ENCODE results near the gene IL1RAPL2.
"Not testable (repeated sequence)": the region's sequence is repeated elsewhere in the genome, so short reads cannot be mapped to it uniquely, and the experiment has no call there.

The IL1RAPL2 gene

DNA sequence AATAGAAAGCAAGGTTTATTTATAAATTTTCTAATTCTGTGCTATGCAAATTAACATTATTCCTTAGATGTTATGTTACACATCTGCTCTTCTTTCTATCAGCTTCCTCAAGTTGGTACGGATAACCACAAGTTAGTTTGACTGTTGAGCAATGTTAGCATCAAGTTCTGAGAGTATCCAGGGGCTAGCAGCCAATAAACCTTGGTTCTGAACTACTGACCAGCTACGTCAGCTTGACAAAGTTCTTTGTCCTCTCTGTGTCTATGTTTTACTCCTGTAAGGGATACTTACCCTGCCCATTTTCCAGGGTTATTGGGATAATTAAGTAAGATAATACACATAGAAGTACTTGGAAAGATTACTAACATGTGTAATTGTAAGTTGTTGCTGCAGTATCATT, 662.6 kb downstream of the IL1RAPL2 start:
- no peak for DNase-seq

DNA sequence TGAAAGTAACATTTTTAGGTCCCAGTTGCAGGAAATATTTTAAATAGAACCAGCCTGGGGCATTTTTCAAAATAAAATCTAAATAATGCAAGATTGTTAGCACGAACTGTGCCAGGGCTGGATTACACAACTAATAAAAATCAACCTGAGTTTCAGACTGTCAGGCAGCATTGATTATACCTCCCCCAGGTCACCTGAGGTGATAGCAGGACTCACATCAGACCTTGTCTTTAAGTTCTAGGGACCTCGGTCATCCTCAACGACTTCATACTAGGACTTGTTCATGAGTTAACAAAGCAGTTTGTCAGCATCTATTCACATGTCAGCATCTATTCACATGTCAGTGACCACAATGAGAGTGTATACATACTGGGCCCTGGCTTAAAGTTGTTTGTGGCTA, 663.1 kb downstream of the IL1RAPL2 start:
- no peaks in the 10 kb centered on the region for H3K36me3 Mint-ChIP-seq
- no peak overlapping the region for H3K4me3 Mint-ChIP-seq
- DNase-seq (no peak), ATAC-seq (replicated peaks) (no peak)
- H3K9me3 Mint-ChIP-seq = no peaks in the 10 kb centered on the region
- H3K27ac Mint-ChIP-seq = no peak overlapping the region
- H3K27me3 Mint-ChIP-seq = no peaks in the 10 kb centered on the region
- H3K4me1 Mint-ChIP-seq = no peaks in the 10 kb centered on the region

More for the DNA sequence above, 662.6 kb downstream of the IL1RAPL2 start:
- Mint-ChIP-seq H3K4me3 (no peak overlapping the region), H3K9me3 (no peaks in the 10 kb centered on the region), H3K27ac (no peak overlapping the region), H3K36me3 (no peaks in the 10 kb centered on the region), H3K4me1 (no peaks in the 10 kb centered on the region), H3K27me3 (no peaks in the 10 kb centered on the region)
- no peak for ATAC-seq (replicated peaks)

DNA sequence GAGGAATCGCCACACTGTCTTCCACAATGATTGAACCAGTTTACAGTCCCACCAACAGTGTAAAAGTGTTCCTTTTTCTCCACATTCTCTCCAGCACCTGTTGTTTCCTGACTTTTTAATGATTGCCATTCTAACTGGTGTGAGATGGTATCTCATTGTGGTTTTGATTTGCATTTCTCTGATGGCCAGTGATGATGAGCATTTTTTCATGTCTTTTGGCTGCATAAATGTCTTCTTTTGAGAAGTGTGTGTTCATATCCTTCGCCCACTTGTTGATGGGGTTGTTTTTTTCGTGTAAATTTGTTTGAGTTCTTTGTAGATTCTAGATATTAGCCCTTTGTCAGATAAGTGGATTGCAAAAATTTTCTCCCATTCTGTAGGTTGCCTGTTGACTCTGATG, 671.4 kb downstream of the IL1RAPL2 start:
- not testable (repeated sequence) for H3K27me3 Mint-ChIP-seq; H3K4me1 Mint-ChIP-seq; H3K36me3 Mint-ChIP-seq; H3K4me3 Mint-ChIP-seq; ATAC-seq (replicated peaks); H3K27ac Mint-ChIP-seq; DNase-seq; H3K9me3 Mint-ChIP-seq

DNA sequence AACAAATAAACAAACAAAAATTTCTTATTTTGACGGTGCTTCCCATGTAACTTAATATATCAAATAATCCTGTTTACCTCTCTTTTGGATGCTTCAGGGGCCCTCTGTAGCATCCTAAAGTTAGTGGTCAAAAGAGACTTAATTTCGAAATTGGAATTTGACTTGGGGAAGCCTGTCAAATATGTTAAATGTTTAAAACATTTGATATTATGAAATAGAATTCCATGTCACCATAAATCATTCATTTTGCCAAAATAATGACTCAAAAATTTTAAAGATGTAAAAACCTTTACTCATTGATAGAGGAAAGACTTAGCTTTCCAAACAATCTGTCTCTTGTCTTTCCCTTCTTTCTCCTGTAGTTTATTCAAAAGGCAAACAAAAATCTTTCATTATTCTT, 675.1 kb downstream of the IL1RAPL2 start:
- no peaks in the 10 kb centered on the region for H3K9me3 Mint-ChIP-seq
- no peak overlapping the region for H3K4me3 Mint-ChIP-seq
- no peaks in the 10 kb centered on the region for H3K27me3 Mint-ChIP-seq
- H3K27ac Mint-ChIP-seq = no peak overlapping the region
- DNase-seq (no peak), ATAC-seq (replicated peaks) (no peak)
- no peaks in the 10 kb centered on the region for H3K4me1 Mint-ChIP-seq
- H3K36me3 Mint-ChIP-seq = no peaks in the 10 kb centered on the region

DNA sequence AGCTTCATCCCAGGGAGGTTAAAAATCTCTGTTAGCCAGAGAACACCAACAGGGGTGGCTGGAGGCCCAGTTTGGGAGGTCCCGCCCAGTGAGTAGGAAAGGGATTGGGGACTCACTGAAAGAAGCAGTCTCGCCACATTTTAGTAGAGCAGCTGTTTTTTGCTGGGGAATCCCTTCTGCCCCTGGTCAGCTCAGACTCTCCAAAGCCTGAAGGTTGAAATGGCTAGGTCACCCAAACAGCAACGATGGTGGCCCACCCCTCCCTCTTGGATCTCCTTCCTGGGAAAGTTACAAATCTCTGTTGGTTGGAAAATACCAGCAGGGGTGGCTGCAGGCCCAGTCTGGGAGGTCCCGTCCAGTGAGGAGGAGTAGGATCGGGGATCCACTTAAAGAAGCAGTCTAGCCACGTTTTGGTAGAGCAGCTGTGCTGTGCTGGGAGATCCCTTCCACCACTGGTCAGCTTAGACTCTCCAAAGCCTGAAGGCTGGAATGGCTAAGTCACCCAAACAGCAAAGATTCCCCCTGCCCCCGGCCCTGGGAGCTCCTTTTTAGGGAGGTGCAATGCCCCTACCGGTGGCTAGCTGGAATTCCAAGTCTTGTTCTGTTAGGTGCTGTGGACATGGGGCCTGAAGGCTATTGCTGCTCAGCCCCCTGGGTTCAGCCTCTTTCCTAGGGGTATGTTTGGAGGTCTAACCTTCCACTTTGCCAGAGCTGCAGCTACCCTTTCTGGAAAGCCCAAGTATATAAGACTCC, 694.5 kb downstream of the IL1RAPL2 start:
- Mint-ChIP-seq H3K36me3 (no peaks in the 10 kb centered on the region), H3K4me1 (no peaks in the 10 kb centered on the region), H3K27ac (no peak overlapping the region), H3K4me3 (no peak overlapping the region), H3K9me3 (no peaks in the 10 kb centered on the region), H3K27me3 (peaks cover 0 to 4% of the 10 kb centered on the region in 2 donors)
- no peak for ATAC-seq (replicated peaks)
- no peak for DNase-seq

DNA sequence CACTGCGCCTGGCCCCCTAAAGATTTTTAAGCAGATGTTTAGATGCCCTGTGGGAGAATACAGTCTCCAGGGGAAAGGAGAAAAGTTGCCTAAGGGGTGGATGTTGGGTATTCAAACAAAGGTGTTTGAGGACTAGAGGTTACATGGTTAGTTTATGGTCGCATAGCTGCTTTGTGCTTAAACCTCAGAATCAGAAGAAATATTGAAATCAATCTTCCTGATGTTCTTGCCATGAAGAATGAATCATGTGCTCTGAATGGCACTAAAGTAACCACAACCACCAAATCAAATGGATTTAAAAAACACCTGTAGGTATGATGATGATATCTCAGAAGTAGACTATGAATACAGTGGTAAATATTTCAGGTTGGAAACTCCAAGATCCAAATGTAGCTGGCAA, 697.2 kb downstream of the IL1RAPL2 start:
- Mint-ChIP-seq H3K27me3 (peaks cover 0 to 4% of the 10 kb centered on the region in 2 donors), H3K9me3 (no peaks in the 10 kb centered on the region), H3K27ac (no peak overlapping the region), H3K4me3 (no peak overlapping the region), H3K4me1 (no peaks in the 10 kb centered on the region), H3K36me3 (no peaks in the 10 kb centered on the region)
- ATAC-seq (replicated peaks) (no peak), DNase-seq (no peak)

DNA sequence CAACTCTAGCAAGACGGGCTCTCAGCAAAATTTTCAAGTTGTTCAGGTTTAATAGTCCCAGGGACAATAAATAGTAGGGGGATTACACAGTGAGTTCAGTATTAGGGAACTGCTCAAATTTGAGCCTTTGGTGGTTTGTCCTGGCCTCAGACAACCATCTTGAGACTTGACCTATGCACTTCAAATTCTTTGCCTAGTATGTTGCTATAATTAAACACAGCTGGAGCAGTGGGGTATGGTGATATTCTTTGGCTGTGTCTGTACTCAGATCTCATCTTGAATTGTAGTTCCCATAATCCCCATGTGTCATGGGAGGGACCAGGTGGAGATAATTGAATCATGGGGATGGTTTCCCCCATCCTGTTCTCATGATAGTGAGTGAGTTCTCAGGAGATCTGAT, 697.8 kb downstream of the IL1RAPL2 start:
- ATAC-seq (replicated peaks) (no peak), DNase-seq (no peak)
- no peaks in the 10 kb centered on the region for H3K9me3 Mint-ChIP-seq

DNA sequence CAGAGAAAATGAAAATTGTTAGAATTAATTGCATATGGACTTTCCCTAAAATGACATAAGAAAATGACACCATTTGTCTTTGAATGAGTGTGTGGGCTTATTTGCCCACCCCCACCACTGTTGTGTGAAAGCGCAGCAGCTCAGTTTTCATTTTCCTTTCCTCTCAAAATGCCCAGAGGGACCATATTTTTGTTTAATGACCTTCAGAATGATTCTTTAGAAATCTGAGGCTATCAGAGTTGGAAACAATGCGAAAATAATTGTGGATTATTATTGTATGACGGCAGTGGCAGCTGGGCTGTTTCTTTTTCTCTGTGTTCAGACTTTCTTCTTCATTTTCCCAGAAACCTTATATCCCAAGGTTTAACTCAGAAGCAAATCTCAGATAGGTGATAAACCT, 699.1 kb downstream of the IL1RAPL2 start:
- H3K4me1 Mint-ChIP-seq = no peaks in the 10 kb centered on the region
- H3K9me3 Mint-ChIP-seq = no peaks in the 10 kb centered on the region
- no peaks in the 10 kb centered on the region for H3K36me3 Mint-ChIP-seq
- no peak for ATAC-seq (replicated peaks)
- no peak overlapping the region for H3K4me3 Mint-ChIP-seq
- no peak for DNase-seq
- no peak overlapping the region for H3K27ac Mint-ChIP-seq
- peaks cover 0 to 4% of the 10 kb centered on the region in 2 donors for H3K27me3 Mint-ChIP-seq

More for the DNA sequence above, 697.8 kb downstream of the IL1RAPL2 start:
- H3K4me1 Mint-ChIP-seq = no peaks in the 10 kb centered on the region
- H3K4me3 Mint-ChIP-seq = no peak overlapping the region
- H3K36me3 Mint-ChIP-seq = no peaks in the 10 kb centered on the region
- no peak overlapping the region for H3K27ac Mint-ChIP-seq
- peaks cover 0 to 4% of the 10 kb centered on the region in 2 donors for H3K27me3 Mint-ChIP-seq

DNA sequence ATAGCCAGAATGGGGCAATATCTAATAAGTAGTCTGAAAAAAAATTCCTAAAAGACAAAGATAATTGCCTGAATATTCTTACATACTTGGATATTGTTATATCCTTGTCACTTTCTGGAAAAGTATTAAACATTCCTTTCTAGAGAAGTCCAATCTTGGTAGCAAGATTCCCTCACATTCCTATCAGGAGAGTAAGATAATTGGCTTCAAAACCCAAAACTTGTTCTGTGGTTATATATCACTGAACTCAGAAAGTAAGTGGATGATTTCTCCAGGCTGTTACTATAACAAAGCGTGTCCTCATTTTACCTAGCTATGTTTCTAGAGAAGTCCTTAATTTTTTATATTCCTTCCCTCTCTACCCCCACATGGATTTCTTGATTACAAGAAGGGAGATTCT, 700.5 kb downstream of the IL1RAPL2 start:
- no peak overlapping the region for H3K27ac Mint-ChIP-seq
- DNase-seq (no peak), ATAC-seq (replicated peaks) (no peak)
- H3K27me3 Mint-ChIP-seq = peaks cover 0 to 4% of the 10 kb centered on the region in 2 donors
- no peak overlapping the region for H3K4me3 Mint-ChIP-seq
- no peaks in the 10 kb centered on the region for H3K36me3 Mint-ChIP-seq
- H3K9me3 Mint-ChIP-seq = no peaks in the 10 kb centered on the region
- H3K4me1 Mint-ChIP-seq = no peaks in the 10 kb centered on the region

DNA sequence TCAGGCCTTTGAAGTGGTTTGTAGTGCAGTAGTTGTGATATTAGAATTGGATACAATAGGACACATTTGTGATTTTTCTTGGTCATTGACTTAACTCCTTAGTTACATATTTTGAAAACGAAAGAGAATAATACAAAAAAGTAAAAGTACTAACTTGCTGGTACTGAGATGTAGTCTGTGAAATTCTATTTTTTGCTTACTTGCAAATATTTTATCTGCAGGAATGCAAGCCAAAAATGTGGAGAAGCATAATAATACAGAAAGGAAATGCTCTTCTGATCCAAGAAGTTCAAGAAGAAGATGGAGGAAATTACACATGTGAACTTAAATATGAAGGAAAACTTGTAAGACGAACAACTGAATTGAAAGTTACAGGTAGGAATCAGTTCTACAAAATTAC, 701.2 kb downstream of the IL1RAPL2 start:
- DNase-seq = no peak
- H3K9me3 Mint-ChIP-seq = no peaks in the 10 kb centered on the region
- H3K27me3 Mint-ChIP-seq = peaks cover 0 to 4% of the 10 kb centered on the region in 2 donors
- no peaks in the 10 kb centered on the region for H3K4me1 Mint-ChIP-seq
- H3K4me3 Mint-ChIP-seq = no peak overlapping the region
- H3K36me3 Mint-ChIP-seq = no peaks in the 10 kb centered on the region
- ATAC-seq (replicated peaks) = no peak
- H3K27ac Mint-ChIP-seq = no peak overlapping the region

DNA sequence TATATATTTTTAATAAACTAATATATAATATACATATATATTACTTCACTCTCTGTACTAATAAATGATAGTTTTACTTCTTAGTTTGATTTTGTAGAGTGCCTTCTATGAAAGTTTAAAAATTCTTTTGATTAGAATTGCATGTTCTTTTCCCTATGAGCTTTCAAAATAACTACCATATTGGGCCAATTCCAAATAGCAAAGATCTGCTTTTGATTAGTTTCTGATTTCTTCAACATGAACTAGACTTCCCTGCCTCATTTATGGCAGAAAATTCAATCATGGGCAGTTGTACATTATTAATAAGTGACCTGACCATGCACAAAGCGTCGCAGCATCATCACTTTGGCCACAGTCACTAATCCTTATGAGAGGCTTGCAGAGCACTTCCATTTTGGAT, 703.4 kb downstream of the IL1RAPL2 start:
- Mint-ChIP-seq H3K4me1 (no peaks in the 10 kb centered on the region), H3K4me3 (no peak overlapping the region), H3K36me3 (no peaks in the 10 kb centered on the region), H3K9me3 (peaks cover 0 to under 1% of the 10 kb centered on the region in 2 donors), H3K27me3 (no peaks in the 10 kb centered on the region), H3K27ac (no peak overlapping the region)
- DNase-seq = no peak
- ATAC-seq (replicated peaks) = no peak

DNA sequence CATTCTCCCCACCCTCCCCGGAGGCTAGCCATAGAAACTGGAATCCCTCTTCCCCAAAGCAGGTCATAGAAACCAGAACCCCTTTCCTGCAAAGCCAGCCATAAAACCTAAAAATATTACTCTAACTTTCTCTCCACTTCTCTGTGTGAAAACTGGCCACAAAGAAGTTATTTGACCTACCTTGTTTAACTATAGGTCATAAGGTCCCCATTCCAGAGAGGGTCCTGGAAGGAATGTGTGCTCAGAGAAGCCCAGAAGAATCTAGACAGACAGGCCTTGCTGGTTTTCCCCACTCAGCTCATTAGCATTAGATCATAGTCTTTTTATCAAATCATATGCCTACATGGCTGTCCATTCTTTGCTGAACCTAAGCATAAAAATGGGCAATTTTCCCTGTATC, 707.3 kb downstream of the IL1RAPL2 start:
- Mint-ChIP-seq H3K9me3 (peaks cover 0 to 2% of the 10 kb centered on the region in 2 donors), H3K4me1 (no peaks in the 10 kb centered on the region), H3K4me3 (no peak overlapping the region), H3K27ac (no peak overlapping the region), H3K27me3 (no peaks in the 10 kb centered on the region), H3K36me3 (no peaks in the 10 kb centered on the region)
- DNase-seq (no peak), ATAC-seq (replicated peaks) (no peak)

DNA sequence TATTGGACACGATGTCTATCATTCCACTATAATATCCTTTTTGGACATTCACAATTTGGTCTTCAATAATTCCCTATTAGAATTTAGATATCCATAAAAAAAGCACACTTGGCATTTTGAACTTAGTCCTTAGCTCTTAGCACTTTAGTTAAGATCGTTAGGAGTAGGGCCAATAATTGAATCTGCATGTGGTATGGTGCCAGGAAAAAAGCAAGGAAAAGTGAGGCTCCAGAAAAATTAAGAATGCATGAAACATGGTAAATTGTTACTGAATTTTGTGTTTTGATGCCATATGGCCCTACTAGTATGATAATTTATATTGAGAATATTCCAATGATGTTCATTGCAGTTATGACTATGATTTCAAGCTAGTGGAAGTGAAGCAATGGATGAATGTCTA, 708.1 kb downstream of the IL1RAPL2 start:
- ATAC-seq (replicated peaks) = no peak
- no peak overlapping the region for H3K27ac Mint-ChIP-seq
- no peak for DNase-seq
- H3K27me3 Mint-ChIP-seq = no peaks in the 10 kb centered on the region
- peaks cover 0 to 2% of the 10 kb centered on the region in 2 donors for H3K9me3 Mint-ChIP-seq
- H3K36me3 Mint-ChIP-seq = no peaks in the 10 kb centered on the region
- H3K4me3 Mint-ChIP-seq = no peak overlapping the region
- H3K4me1 Mint-ChIP-seq = no peaks in the 10 kb centered on the region

DNA sequence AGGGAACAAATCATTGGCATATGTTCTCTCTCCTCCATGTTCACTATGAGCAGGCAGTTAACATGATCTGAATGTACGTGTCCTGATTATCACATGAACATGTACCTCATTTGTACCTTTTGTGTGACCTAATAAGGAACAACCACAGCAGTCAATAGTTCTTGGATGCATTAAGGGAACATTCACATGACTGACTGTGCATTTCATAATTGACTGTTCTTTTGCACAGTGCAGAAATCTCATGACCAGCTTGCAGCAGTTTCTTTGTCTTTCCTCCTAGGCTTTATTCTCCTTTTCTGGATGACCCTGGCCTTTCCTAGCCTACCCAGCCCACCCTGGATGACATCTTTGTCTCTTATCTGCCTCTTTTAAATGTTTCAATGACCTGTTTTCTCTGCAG, 711.1 kb downstream of the IL1RAPL2 start:
- DNase-seq = no peak

DNA sequence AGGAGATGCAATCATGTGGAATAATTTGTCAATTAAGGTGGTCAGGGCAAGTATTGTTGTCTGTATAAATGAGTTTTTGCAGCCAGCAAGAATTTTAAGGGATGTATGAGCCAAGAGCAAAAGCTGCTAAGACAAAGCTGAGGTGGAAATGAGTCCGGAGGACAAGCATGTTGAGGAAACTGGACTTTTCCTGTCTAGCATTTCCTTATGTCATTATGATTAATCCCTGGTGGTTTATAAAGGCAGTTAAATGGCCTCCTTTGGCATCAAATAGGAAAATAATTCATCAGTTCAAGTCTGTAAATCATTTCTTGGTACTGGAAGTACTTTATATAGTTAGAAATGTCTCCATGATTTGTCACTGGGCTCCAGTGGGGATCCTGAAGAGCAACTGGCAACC, 716.1 kb downstream of the IL1RAPL2 start:
- ATAC-seq (replicated peaks) = no peak
- no peaks in the 10 kb centered on the region for H3K27me3 Mint-ChIP-seq
- H3K4me1 Mint-ChIP-seq = no peaks in the 10 kb centered on the region
- DNase-seq = no peak
- no peak overlapping the region for H3K4me3 Mint-ChIP-seq
- H3K36me3 Mint-ChIP-seq = no peaks in the 10 kb centered on the region
- peaks cover 0 to 3% of the 10 kb centered on the region in 2 donors for H3K9me3 Mint-ChIP-seq
- no peak overlapping the region for H3K27ac Mint-ChIP-seq

More for the DNA sequence above, 711.1 kb downstream of the IL1RAPL2 start:
- H3K4me3 Mint-ChIP-seq = no peak overlapping the region
- peaks cover 0 to 2% of the 10 kb centered on the region in 2 donors for H3K9me3 Mint-ChIP-seq
- H3K36me3 Mint-ChIP-seq = no peaks in the 10 kb centered on the region
- H3K27me3 Mint-ChIP-seq = no peaks in the 10 kb centered on the region
- ATAC-seq (replicated peaks) = no peak
- no peaks in the 10 kb centered on the region for H3K4me1 Mint-ChIP-seq
- H3K27ac Mint-ChIP-seq = no peak overlapping the region

Data from stimulated activated naive B cell treated with anti-CD40 and anti-IgM and Interleukin-4, amounts not matched to agents 10 μg/mL and 1 μg/mL and 100 μg/mL, for 72 hours (primary cell).